Heart left ventricle (tissue), 13 donors: Measurements from ENCODE around the gene PCDHGC4.

Experiments used
- POLR2A ChIP-seq, 2 donors: fragments of 450-650 bp; IDR thresholded peaks; one replicate each; pipeline ENCODE4 v1.6.1; 2017; ENCODE audit warnings: antibody characterized with exemption in 2 of 2, mild to moderate bottlenecking in 2 of 2, moderate library complexity in 2 of 2
- TF ChIP-seq, protein P1 (sequence below), 12 donors: fragments of 200-600 bp; sonication (generic) in 4 of 12; IDR thresholded peaks; one replicate each; pipeline versions ENCODE4 v1.5.0 to v1.8.0; 2018 to 2022; ENCODE audit warnings: antibody characterized with exemption in 12 of 12, mild to moderate bottlenecking in 5 of 12
- donor health status: ischemic (EF 13 %, LVEDD 7.1; RV severe dilation, severe dysfunction).
- donor health status: DM: no; HTN: yes; CAD: no.
- donor health status: DM: no; HTN: no; CAD: no.
- donor health status: ischemic (EF 25% LVEDD 6.9; RV normal size, moderate dysfunction).
- donor health status: ischemic (EF 25% LVEDD 5.7; RV mildly dilated, moderate dysfunction).
- donor health status: ischemic (EF 35%, LVEDD 5.7; RV mildly dilated, moderate dysfunction).
- donor health status: nonischemic (EF 11% LVEDD 7.7; RV severe dilation, severe dysfunction).
- donor health status: DM: yes; HTN: yes; CAD: no.
- donor health status: PGD.
- donor health status: ischemic (EF 29% LVEDD 5.4; RV normal size, mild dysfunction).
- donor health status: nonischemic (EF 23%, LVEDD 6.1; RV moderate dilation, normal function).

DNA sequence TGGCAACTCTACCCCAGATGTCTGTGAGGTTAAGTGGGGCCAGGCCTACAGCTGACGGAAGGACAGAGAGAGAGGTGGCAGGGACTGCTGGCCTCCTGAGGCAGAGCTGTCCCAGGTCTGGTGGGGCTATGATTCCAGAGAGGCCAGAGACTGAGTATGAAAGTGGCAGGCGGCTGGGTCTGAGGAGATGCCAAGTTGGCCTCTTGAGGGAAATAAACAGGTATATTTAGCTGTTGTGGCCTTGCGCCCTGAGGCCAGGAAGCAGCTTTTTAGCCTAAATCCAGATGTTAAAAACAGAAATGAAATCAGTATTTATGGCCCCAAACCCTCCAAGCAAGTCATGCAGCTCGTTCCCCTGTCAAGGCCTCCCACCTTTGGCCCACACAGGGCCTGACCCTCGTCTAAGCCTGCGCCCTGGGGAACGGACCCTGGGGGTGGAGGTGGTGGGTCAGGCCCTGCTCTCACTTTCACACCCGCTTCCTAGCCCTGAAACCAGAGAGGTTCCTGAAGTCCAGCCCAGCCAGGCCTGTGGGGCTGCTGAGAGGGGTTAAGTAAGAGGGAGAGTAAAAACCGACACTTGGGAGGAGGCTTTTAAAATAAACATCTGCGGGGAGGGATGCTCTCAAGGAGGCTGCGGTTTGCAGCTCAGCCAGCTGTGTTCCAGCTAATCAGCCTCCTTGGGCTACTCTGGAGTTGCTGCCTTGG, 22.7 kb downstream of the PCDHGC4 start:
- TF ChIP-seq, protein P1, sequence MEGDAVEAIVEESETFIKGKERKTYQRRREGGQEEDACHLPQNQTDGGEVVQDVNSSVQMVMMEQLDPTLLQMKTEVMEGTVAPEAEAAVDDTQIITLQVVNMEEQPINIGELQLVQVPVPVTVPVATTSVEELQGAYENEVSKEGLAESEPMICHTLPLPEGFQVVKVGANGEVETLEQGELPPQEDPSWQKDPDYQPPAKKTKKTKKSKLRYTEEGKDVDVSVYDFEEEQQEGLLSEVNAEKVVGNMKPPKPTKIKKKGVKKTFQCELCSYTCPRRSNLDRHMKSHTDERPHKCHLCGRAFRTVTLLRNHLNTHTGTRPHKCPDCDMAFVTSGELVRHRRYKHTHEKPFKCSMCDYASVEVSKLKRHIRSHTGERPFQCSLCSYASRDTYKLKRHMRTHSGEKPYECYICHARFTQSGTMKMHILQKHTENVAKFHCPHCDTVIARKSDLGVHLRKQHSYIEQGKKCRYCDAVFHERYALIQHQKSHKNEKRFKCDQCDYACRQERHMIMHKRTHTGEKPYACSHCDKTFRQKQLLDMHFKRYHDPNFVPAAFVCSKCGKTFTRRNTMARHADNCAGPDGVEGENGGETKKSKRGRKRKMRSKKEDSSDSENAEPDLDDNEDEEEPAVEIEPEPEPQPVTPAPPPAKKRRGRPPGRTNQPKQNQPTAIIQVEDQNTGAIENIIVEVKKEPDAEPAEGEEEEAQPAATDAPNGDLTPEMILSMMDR (IDR thresholded peaks at IDR 0.05) = no peak
- TF ChIP-seq POLR2A (IDR thresholded peaks at IDR 0.05) = peak in 1 of 2 donors; percentile 12
